ENCODE measurements around the gene KLK10. TPM values are rescaled to one million over a fixed set of nuclear protein-coding genes. Genes with fewer than 3 reads are reported as not detected.
"Not testable (repeated sequence)": the region's sequence is repeated elsewhere in the genome, so short reads cannot be mapped to it uniquely, and the experiment has no call there.

Gene KLK10
- total RNA-seq, 1 donor from 2014 or later, result 3.0 TPM

- DNase-seq (ENCODE audit: low spot score), result no peak
- intact Hi-C loops (cut with DNase I), result no loop called here
- ATAC-seq, result no peak
These were observed 41.9 kb downstream of the KLK10 start for GRCh38 chr19:50977626-50978025.

GRCh38 chr19:50975766-50976165, 43.7 kb downstream of the KLK10 start:
- intact Hi-C loops (cut with DNase I), result no loop called here
- no peak for ATAC-seq
- no peak for DNase-seq (ENCODE audit: low spot score)

- ATAC-seq (no peak), DNase-seq (ENCODE audit: low spot score) (peak; percentile 28)
- intact Hi-C loops (cut with DNase I), result no loop called here
These were observed 44.6 kb downstream of the KLK10 start for GRCh38 chr19:50974702-50975556.

GRCh38 chr19:50972795-50973376, 46.6 kb downstream of the KLK10 start:
- intact Hi-C loops (cut with DNase I), result no loop called here
- ATAC-seq (no peak), DNase-seq (ENCODE audit: low spot score) (no peak)

- DNase-seq (ENCODE audit: low spot score); ATAC-seq; intact Hi-C loops (cut with DNase I): not testable (repeated sequence)
These were observed 49.7 kb downstream of the KLK10 start for GRCh38 chr19:50969810-50970209.

- intact Hi-C loops (cut with DNase I), result no loop called here
- ATAC-seq (peak; percentile 61), DNase-seq (ENCODE audit: low spot score) (peak; percentile 54)
These were observed 50.1 kb downstream of the KLK10 start, which contains the start of gene KLK6 for GRCh38 chr19:50969413-50969760. Gene KLK6 (minus strand): TSS chr19:50969591. CDS start chr19:50968104, 1,487 bp downstream.

- ATAC-seq (no peak), DNase-seq (ENCODE audit: low spot score) (peak; percentile 18)
- intact Hi-C loops (cut with DNase I), result no loop called here
These were observed 50.6 kb downstream of the KLK10 start for GRCh38 chr19:50968716-50969412.

GRCh38 chr19:50967929-50968715, 51.4 kb downstream of the KLK10 start:
- intact Hi-C loops (cut with DNase I), result no loop called here
- ATAC-seq (no peak), DNase-seq (ENCODE audit: low spot score) (peak; percentile 44)

- intact Hi-C loops (cut with DNase I), result no loop called here
- DNase-seq (ENCODE audit: low spot score) (no peak), ATAC-seq (no peak)
These were observed 55.2 kb downstream of the KLK10 start for GRCh38 chr19:50964266-50964665.

GRCh38 chr19:50963381-50963780, 56.1 kb downstream of the KLK10 start:
- ATAC-seq (no peak), DNase-seq (ENCODE audit: low spot score) (no peak)
- intact Hi-C loops (cut with DNase I), result no loop called here

Other genes starting within 250 kb of the KLK10 start
- not detected for gene GPR32, start 249.2 kb downstream of the KLK10 start, total RNA-seq
- not detected for gene ACP4, start 229.3 kb downstream of the KLK10 start, total RNA-seq
- 2.1 TPM for gene KLK1, start 195.9 kb downstream of the KLK10 start, total RNA-seq
- gene KLK15, start 186.1 kb downstream of the KLK10 start, total RNA-seq, result not detected
- not detected for gene KLK3, start 164.8 kb downstream of the KLK10 start, total RNA-seq
- not detected for gene KLK2, start 146.3 kb downstream of the KLK10 start, total RNA-seq
- 1.1 TPM for gene KLK4, start 108.3 kb downstream of the KLK10 start, total RNA-seq
- not detected for gene KLK5, start 66.7 kb downstream of the KLK10 start, total RNA-seq
- gene KLK6, start 50.1 kb downstream of the KLK10 start, total RNA-seq, result 8.8 TPM
- 5.5 TPM for gene KLK7, start 35.8 kb downstream of the KLK10 start, total RNA-seq
- 1.8 TPM for gene KLK8, start 18.1 kb downstream of the KLK10 start, total RNA-seq
- 1.1 TPM for gene KLK11, start 6.9 kb upstream of the KLK10 start, total RNA-seq
- gene KLK12, start 15.3 kb upstream of the KLK10 start, total RNA-seq, result not detected
- gene KLK13, start 45.4 kb upstream of the KLK10 start, total RNA-seq, result 0.58 TPM
- gene KLK14, start 63.2 kb upstream of the KLK10 start, total RNA-seq, result 2.8 TPM
- 6.1 TPM for gene CTU1, start 88.7 kb upstream of the KLK10 start, total RNA-seq
- 5.3 TPM for gene SIGLEC9, start 105.2 kb upstream of the KLK10 start, total RNA-seq
- 2.0 TPM for gene SIGLEC7, start 122.6 kb upstream of the KLK10 start, total RNA-seq
- gene CD33, start 205.4 kb upstream of the KLK10 start, total RNA-seq, result 10.7 TPM
- gene SIGLECL1, start 231.4 kb upstream of the KLK10 start, total RNA-seq, result not detected

Measured in sciatic nerve (tissue), 2 donors.